SJSA1 (cell line): Measurements from ENCODE around the gene KIAA1549. TPM values are rescaled to one million over a fixed set of nuclear protein-coding genes. Genes with fewer than 3 reads are reported as not detected.

Experiments used
- DNase-seq, 2 experiments: peaks; one replicate each; pipeline ENCODE4 v3.0.0-alpha.2; 2015 to 2020; ENCODE audit warnings: low spot score in 2 of 2, low read depth in 1 of 2
- H3K27ac ChIP-seq: fragments of 250-450 bp; sonication (Bioruptor Pico); 2 replicates; pipeline ENCODE4 v1.5.1; 2020; ENCODE audit warnings: mild to moderate bottlenecking, moderate library complexity
- H3K27me3 ChIP-seq: fragments of 250-450 bp; sonication (Bioruptor Pico); replicated peaks from 2 replicates; pipeline ENCODE4 v1.5.1; 2020; ENCODE audit warnings: mild to moderate bottlenecking, moderate library complexity
- H3K36me3 ChIP-seq: fragments of 250-450 bp; sonication (Bioruptor Pico); 2 replicates; pipeline ENCODE4 v1.5.1; 2020; ENCODE audit warnings: mild to moderate bottlenecking
- H3K4me1 ChIP-seq: fragments of 250-450 bp; sonication (Bioruptor Pico); replicated peaks from 2 replicates; pipeline ENCODE4 v1.6.1; 2021; ENCODE audit warnings: mild to moderate bottlenecking
- H3K4me3 ChIP-seq: fragments of 250-450 bp; sonication (Bioruptor Pico); 2 replicates; pipeline ENCODE4 v1.5.1; 2020; ENCODE audit warnings: mild to moderate bottlenecking
- H3K9me3 ChIP-seq: fragments of 250-450 bp; sonication (Bioruptor Pico); replicated peaks from 2 replicates; pipeline ENCODE4 v1.5.1; 2020; ENCODE audit warnings: mild to moderate bottlenecking
- total RNA-seq: library from RNA; depleted of rRNA; stranded (reverse); fragments of >200 nt; shearing (Covaris generic); gene quantifications from 2 replicates; pipeline ENCODE4 v1.2.3, GENCODE V29; 2014

Gene KIAA1549
- total RNA-seq, 1 experiment from 2014 or later, result 0.95 TPM

DNA sequence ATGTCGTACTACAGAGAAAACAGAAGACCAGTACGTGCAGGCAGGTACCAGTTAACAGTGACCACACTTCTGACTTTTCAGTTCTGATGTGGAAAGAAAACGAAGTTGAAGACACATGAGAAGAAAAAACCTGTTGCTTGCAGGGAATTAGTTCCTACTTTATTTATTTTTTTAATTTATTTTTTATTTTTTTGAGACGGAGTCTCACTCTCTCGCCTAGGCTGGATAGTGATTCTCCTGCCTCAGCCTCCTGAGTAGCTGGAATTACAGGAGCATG lies 109.4 kb downstream of the KIAA1549 start:
- Histone ChIP-seq H3K36me3 (no peaks in the 10 kb centered on the region), H3K27me3 (no peaks in the 10 kb centered on the region), H3K9me3 (no peaks in the 10 kb centered on the region), H3K4me1 (peaks cover 23% of the 10 kb centered on the region), H3K27ac (no peak overlapping the region), H3K4me3 (no peak overlapping the region)
- no peak for DNase-seq

DNA sequence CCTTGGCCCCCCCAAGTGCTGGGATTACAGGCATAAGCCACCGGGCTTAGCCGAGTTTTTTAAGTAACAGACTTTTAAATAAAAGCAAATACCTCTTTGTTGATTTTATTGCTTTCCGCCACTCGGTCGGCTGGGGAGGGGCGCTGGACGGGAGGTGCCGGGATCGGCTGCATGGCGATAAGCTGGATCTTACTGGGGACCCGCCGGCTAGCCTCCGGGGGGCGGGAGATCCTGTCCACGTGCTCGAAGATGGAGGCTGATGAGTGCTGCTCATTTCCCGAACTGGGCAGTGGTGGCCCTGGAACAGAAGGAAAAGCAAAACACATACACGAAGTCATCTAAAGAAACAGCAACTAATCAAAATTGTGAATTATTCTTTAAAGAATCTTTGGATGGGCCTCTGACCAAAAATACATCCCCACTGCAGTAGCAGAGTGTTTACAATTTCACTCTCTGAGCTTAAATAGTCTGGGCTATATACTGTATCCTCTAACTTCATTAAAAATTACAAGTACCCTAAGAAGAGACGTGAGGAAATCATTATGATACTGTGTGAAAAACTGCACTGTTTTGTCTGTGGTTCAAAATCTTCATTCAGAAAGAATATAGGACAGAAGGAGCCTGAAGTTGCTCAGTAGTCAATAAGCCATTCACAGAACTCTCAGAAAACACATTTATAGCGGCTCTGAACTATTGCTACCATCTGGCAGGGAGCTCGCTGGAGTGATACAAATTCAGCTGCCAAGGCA lies 110.0 kb downstream of the KIAA1549 start:
- no peak overlapping the region for H3K4me3 ChIP-seq
- no peak for DNase-seq
- H3K4me1 ChIP-seq, result peaks cover 18% of the 10 kb centered on the region
- no peaks in the 10 kb centered on the region for H3K36me3 ChIP-seq
- no peaks in the 10 kb centered on the region for H3K9me3 ChIP-seq
- H3K27ac ChIP-seq, result no peak overlapping the region
- no peaks in the 10 kb centered on the region for H3K27me3 ChIP-seq

GRCh38 chr7:138869353-138869752 lies 111.8 kb downstream of the KIAA1549 start:
- Histone ChIP-seq H3K36me3 (no peaks in the 10 kb centered on the region), H3K27me3 (no peaks in the 10 kb centered on the region), H3K4me1 (peaks cover 8% of the 10 kb centered on the region; the same call in 1 of the 2 replicates), H3K9me3 (no peaks in the 10 kb centered on the region), H3K4me3 (no peak overlapping the region), H3K27ac (no peak overlapping the region)
- DNase-seq, result no peak

DNA sequence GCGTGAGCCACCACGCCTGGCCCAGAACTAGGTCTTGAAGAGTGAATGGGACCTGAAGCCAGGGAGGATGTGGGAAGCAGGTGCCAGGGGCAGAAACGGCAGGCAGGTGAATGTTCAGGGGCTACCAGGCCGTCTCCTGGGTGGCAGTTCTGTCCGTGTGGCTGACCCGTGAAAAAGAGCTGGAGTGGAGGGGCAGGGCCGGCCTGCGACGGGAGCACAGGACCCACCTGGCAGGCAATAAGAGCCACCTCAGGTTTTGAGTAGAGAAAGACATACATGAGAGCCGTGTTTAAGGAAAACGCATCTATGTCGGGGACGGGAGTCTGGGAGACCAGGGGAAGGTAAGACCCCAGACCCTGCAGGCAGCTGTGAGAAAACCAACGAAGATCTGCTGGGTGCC lies 112.5 kb downstream of the KIAA1549 start:
- no peak overlapping the region for H3K27ac ChIP-seq
- H3K36me3 ChIP-seq, result no peaks in the 10 kb centered on the region
- H3K9me3 ChIP-seq, result no peaks in the 10 kb centered on the region
- H3K4me1 ChIP-seq, result peaks cover 8% of the 10 kb centered on the region; the same call in 1 of the 2 replicates
- DNase-seq, result no peak
- no peaks in the 10 kb centered on the region for H3K27me3 ChIP-seq
- H3K4me3 ChIP-seq, result no peak overlapping the region

DNA sequence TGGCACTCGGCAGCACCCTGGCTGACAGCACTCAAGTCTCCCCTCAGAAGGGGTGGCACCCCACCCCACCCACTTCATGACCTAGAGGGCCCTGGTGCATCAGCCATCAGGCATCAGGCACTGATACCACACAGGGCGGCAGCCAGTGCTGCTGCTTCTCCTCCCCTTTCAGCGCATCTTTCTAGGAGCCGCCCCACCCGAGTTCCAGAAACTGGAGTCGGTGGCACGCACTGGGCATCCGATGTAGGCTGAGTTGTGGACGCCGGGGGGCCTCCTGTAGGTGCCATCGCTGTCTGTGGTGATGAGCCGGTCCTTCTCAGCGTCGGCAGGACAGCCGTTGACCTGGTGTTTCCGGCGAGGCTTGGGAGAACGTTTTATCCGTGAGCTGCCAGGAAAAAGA lies 113.4 kb downstream of the KIAA1549 start:
- no peaks in the 10 kb centered on the region for H3K36me3 ChIP-seq
- no peak for DNase-seq
- no peak overlapping the region for H3K4me3 ChIP-seq
- H3K27me3 ChIP-seq, result no peaks in the 10 kb centered on the region
- H3K27ac ChIP-seq, result no peak overlapping the region
- H3K9me3 ChIP-seq, result no peaks in the 10 kb centered on the region
- H3K4me1 ChIP-seq, result peaks cover 4% of the 10 kb centered on the region; the same call in 1 of the 2 replicates

GRCh38 chr7:138866353-138866752 lies 114.8 kb downstream of the KIAA1549 start:
- H3K9me3 ChIP-seq, result no peaks in the 10 kb centered on the region
- no peak overlapping the region for H3K4me3 ChIP-seq
- DNase-seq, result no peak
- H3K4me1 ChIP-seq, result no peaks in the 10 kb centered on the region
- no peaks in the 10 kb centered on the region for H3K27me3 ChIP-seq
- no peak overlapping the region for H3K27ac ChIP-seq
- H3K36me3 ChIP-seq, result no peaks in the 10 kb centered on the region

- DNase-seq, result no peak
- Histone ChIP-seq H3K27ac (no peak overlapping the region), H3K36me3 (no peaks in the 10 kb centered on the region), H3K9me3 (no peaks in the 10 kb centered on the region), H3K27me3 (no peaks in the 10 kb centered on the region), H3K4me1 (no peaks in the 10 kb centered on the region), H3K4me3 (no peak overlapping the region)
These were observed 115.3 kb downstream of the KIAA1549 start for GRCh38 chr7:138865843-138866242.

GRCh38 chr7:138864667-138865066 lies 116.5 kb downstream of the KIAA1549 start:
- H3K27me3 ChIP-seq, result no peaks in the 10 kb centered on the region
- H3K9me3 ChIP-seq, result no peaks in the 10 kb centered on the region
- H3K27ac ChIP-seq, result no peak overlapping the region
- DNase-seq, result no peak
- no peaks in the 10 kb centered on the region for H3K36me3 ChIP-seq
- no peaks in the 10 kb centered on the region for H3K4me1 ChIP-seq
- no peak overlapping the region for H3K4me3 ChIP-seq

DNA sequence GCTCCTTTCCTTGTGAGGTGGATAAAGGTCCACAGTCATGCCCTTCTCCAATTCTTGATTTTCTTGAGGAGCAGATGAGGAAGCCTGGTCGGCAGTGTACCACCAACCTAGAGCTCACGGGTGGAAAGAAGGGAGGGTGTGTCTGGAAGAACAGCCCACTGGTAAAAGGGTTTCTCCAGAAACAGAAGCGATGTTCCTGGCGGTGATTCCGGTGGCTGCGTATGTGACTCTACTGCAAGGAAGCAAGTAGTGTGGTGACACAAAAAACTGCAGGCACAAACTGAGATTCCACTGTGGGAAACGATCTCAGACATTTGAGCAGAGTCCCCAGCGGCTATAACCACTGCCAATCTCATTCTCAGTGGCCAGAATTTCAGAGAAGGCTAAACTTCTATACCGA lies 117.3 kb downstream of the KIAA1549 start:
- H3K4me1 ChIP-seq, result no peaks in the 10 kb centered on the region
- no peaks in the 10 kb centered on the region for H3K9me3 ChIP-seq
- H3K36me3 ChIP-seq, result no peaks in the 10 kb centered on the region
- H3K4me3 ChIP-seq, result no peak overlapping the region
- H3K27ac ChIP-seq, result no peak overlapping the region
- H3K27me3 ChIP-seq, result no peaks in the 10 kb centered on the region
- no peak for DNase-seq

DNA sequence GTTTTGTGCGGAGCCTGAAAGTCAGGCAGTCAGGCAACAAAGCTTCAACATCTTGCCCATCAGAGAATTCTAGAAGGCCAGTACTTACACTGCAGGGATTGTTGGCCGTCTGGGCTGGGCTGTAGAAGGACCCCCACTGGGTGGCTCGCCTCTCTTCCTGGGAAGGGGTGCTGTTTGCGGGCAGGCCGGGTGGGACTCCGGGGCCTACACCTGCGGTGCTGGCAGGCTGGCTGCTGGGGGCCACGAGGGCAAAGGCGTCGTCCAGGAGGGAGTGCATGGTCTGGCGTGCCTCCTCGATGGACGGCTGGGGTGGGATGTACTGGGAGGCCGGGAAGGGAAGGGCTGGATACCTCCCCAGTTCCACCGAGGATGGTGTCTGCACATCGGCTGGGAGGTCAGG lies 120.1 kb downstream of the KIAA1549 start:
- Histone ChIP-seq H3K27ac (no peak overlapping the region), H3K4me3 (no peak overlapping the region), H3K27me3 (no peaks in the 10 kb centered on the region), H3K36me3 (no peaks in the 10 kb centered on the region), H3K4me1 (no peaks in the 10 kb centered on the region), H3K9me3 (0 out of 2 replicates have a peak, but pooled peaks cover 2% of the 10 kb centered on the region)
- DNase-seq, result no peak

- Histone ChIP-seq H3K27ac (no peak overlapping the region), H3K4me1 (no peaks in the 10 kb centered on the region), H3K36me3 (no peaks in the 10 kb centered on the region), H3K4me3 (no peak overlapping the region), H3K9me3 (0 out of 2 replicates have a peak, but pooled peaks cover 2% of the 10 kb centered on the region), H3K27me3 (no peaks in the 10 kb centered on the region)
- DNase-seq, result no peak
These were observed 123.5 kb downstream of the KIAA1549 start for GRCh38 chr7:138857728-138858127.

DNA sequence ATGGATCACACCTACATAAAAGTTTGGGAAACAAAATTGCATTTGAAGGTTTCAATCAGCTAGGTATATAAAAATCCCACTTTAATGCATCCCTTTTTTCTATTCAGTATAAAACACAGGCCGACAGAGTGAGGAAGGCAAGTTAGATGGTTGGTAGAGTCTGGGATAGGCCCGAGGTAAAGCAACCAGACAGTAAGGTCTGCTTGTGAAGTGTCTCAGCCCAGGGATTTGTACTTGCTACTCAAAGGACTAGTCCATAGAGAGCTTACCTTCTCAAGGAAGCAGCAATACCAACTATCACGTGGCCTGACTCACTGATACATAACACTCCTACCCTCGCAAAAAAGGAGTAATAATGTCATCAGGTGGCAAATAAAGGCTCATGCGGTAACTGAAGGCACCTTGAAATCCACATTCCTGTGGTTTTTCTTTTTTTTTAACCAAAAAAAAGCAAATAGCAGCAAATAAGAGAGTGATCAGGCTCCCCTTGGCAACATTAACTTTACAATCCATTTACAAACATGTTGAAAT lies 127.0 kb downstream of the KIAA1549 start:
- no peaks in the 10 kb centered on the region for H3K27me3 ChIP-seq
- no peaks in the 10 kb centered on the region for H3K4me1 ChIP-seq
- H3K36me3 ChIP-seq, result no peaks in the 10 kb centered on the region
- no peak overlapping the region for H3K27ac ChIP-seq
- no peak overlapping the region for H3K4me3 ChIP-seq
- DNase-seq, result no peak
- 0 out of 2 replicates have a peak, but pooled peaks cover 2% of the 10 kb centered on the region for H3K9me3 ChIP-seq

GRCh38 chr7:138853448-138853847 lies 127.7 kb downstream of the KIAA1549 start:
- Histone ChIP-seq H3K27ac (no peak overlapping the region), H3K27me3 (no peaks in the 10 kb centered on the region), H3K36me3 (no peaks in the 10 kb centered on the region), H3K4me1 (no peaks in the 10 kb centered on the region), H3K9me3 (0 out of 2 replicates have a peak, but pooled peaks cover 2% of the 10 kb centered on the region), H3K4me3 (no peak overlapping the region)
- no peak for DNase-seq

DNA sequence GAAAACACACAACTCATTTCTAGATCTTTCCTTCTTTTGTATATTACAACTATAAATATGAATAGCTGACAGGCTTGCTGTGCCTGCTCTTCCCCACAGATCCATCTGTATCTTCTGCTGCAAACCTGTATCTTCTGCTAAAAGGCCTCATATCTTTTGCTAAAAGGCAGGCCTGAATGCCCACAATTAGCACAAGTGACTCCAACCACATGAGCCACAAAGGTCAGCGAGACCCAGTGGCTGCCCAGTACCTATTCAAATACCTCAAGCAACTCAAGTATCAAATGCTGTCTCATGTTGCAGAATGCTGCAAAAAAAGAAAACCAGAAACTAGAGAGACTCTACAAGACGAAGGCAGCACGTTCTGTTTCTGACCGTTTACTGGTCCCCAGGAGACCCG lies 128.7 kb downstream of the KIAA1549 start:
- Histone ChIP-seq H3K27ac (no peak overlapping the region), H3K36me3 (no peaks in the 10 kb centered on the region), H3K4me3 (no peak overlapping the region), H3K27me3 (no peaks in the 10 kb centered on the region), H3K4me1 (no peaks in the 10 kb centered on the region), H3K9me3 (no peaks in the 10 kb centered on the region)
- no peak for DNase-seq

DNA sequence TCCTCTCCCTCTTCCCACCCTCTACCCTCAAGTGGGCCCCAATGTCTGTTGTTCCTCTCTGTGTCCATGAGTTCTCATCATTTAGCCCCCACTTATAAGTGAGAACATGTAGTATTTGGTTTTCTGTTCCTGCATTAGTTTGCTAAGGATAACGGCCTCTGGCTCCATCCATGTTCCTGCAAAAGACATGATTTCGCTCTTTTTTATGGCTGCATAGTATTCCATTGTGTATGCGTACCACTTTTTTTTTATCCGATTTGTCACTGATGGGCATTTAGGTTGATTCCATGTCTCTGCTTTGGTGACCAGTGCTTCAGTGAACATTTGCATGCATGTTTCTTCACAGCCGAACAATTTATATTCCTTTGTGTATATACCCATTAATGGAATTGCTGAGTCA lies 131.5 kb downstream of the KIAA1549 start:
- Histone ChIP-seq H3K4me3 (no peak overlapping the region), H3K9me3 (no peaks in the 10 kb centered on the region), H3K36me3 (no peaks in the 10 kb centered on the region), H3K4me1 (no peaks in the 10 kb centered on the region), H3K27ac (no peak overlapping the region), H3K27me3 (no peaks in the 10 kb centered on the region)
- DNase-seq, result no peak
